CD4-positive, alpha-beta T cell treated with Interleukin-17A for 4 hours (primary cell): ENCODE measurements around the gene CYLC1.

Experiments
- DNase-seq: peaks from one replicate; pipeline ENCODE4 v3.0.0-alpha.2; 2020; ENCODE audit warnings: mixed read lengths

The CYLC1 gene, protein sequence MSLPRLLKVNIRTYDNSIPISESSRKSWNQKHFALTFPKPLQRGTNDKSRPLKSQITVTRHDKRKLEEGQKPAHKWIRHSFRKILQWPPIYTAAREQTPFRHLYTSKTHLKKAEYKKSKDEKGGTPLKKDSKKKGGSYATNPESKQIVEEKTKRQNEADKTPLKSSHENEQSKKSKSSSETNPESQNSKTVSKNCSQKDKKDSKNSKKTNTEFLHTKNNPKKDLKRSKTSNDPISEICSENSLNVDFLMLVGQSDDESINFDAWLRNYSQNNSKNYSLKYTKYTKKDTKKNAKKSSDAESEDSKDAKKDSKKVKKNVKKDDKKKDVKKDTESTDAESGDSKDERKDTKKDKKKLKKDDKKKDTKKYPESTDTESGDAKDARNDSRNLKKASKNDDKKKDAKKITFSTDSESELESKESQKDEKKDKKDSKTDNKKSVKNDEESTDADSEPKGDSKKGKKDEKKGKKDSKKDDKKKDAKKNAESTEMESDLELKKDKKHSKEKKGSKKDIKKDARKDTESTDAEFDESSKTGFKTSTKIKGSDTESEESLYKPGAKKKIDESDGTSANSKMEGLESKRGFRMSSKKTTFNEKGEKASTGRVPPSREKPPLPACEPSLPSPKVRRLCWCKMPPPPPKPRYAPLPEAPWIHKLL

DNA sequence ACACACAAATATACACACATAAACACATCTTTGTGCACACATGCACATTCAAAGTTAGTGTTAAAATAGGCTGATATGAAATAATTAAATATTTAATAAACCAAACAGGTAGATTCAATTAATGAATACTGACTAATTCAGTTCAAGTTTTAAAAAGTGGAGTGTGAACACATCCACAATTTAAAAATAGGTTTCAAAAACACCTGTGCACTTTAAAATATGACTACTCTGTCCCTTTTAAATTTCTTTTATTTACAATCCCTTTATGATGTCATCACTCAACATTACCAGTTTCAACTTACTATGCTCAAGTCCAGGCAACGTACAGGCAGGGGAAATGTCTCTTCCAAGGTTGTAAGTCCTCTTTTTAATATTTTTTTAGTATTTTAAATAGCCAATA lies at the start of gene CYLC1:
Gene CYLC1, plus strand, starts transcription at position 301 of the 400 bp plus-strand sequence. Its CDS starts 37 bp downstream, at position 338.
- DNase-seq = no peak

DNA sequence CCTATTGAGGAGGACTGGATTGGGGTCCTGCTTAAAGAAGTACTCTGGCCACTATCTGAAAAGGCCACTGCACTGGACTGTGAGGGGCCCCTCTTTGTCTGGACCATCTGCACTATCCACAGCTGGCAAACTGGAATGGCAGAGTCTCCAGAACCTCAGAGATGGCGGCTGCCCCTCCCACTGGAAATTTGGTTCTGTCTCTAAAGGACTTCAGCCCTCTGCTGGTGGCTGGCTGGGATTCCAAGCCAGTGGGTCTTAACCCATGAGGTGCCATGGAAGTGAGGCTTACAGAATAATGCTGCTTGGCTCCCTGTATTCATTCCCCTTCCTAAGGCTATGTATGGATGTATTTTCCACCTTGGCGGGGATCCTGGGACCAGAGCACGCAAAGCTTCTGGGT lies 41.6 kb upstream of the CYLC1 start:
- no peak for DNase-seq

DNA sequence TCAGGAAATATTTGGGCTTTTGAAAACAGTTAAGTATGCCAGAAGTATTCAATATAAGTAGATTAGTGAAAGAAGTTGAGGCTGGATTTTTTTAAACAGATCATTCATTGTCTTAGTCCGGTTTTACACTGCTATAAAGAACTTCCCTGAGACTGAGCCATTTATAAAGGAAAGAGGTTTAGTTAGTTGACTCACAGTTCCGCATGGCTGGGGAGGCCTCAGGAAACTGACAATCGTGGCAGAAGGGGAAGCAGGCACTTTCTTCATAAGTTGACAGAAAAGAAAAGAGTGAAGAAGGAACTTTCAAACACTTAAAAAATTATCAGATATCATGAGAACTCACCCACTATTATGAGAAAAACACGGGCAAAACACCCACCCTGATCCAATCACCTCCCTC lies 31.1 kb upstream of the CYLC1 start:
- no peak for DNase-seq

DNA sequence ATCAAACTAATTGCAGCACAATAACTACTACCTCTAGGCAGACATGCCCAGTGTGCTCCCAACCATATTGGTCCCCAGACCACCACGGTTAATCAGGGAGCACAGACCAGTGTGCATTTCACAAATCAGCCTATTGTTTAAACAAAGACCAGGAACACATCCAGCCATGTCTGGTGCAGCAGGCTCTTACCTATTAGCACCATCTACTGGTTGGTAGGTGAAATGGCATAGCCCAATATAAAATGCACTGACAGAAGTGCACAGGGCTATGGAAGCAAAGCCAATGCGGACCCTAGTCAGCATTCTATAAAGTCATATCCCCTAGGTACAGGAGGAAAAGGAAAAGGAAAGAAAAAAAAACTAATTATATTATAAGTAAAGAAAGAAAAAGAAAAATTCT lies 15.5 kb upstream of the CYLC1 start:
- DNase-seq = no peak

DNA sequence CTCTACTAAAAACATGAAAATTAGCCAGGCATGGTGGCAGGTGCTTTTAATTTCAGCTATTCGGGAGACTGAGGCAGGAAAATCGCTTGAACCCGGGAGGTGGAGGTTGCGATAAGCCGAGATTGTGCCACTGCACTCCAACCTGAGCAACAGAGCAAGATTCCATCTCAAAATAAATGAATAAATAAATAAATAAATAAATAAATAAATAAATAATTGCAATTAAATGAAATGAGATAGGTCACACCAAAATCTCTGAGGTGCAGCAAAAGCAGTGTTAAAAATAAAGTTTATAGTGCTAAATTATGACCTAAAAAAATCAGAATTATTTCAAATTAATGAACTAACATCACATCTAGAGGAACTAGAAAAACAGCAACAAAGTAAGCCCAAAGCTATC lies 13.6 kb upstream of the CYLC1 start:
- DNase-seq = no peak

DNA sequence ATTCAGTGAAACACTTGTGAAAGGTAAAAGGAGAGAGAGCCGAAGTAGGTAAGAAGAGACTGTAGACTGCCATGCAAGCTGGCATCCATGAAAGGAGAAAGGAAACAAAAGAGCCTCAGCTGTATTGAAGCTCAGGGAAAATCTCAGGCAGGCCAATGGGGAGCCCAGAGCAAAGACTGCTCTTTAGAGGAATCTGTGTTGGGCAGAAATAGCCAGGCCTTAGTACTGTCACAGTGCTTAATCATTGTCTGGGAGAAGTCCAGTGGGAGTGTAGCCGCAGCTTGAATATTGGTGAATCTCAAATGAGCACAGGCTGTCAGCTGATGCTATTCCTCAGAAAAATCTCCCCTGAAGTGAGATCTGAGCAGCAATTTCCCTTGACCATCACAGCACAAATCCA lies 27.6 kb downstream of the CYLC1 start:
- DNase-seq = no peak

DNA sequence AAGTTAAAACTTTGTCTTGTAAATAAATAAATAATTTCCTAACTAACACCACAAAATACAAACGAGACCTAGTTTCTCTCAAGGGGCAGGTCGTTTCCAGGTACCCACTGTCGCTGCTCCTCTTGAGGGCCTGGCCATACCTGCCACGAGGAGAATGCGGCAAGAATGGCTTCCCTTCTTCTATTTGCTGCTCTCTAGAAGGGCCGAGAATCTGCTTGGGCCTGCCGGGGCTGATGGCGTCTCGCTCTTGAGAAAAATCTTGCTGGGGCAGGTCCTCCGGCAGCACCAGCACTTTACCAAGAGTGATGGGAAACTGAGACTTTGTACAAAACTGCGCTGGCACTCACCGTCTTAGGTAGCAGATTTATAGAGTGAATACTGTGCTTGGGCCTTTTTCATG lies 31.5 kb downstream of the CYLC1 start:
- DNase-seq = no peak

DNA sequence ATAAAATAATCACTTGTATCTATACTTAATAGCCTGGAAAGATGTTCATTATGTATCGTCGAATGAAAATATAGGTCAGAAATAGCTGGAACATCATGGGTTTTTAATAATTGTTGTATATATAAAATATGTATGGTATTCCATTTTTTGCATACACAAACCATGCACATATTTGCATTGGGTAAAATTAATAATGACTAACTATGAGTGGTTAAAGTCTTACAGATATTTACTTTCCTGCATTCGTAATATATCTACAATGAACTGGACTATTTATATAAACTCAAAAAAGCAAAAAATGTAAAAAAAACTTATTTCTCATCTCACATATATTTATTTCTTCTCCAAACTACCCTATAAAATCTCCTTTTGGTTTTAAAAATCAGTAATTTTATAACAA lies 46.0 kb downstream of the CYLC1 start:
- DNase-seq = no peak

DNA sequence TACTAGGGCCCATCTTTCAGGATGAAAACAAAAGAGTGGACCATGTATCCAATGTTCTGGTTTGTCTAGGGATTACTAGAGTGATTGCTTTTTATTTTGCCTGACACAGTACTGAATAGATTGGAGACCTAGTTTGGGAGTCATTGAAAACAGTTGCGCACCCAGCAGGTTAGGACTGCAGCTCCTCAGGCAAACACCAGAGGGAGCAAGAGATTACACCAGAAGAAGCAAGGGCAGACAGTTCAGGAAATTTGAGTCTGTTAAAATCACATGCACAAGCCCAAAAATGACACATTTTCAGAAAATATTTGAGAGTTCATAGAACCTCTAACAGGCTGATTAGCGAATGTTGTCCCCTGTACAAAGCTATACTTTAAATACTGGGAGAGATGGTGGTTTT lies 55.6 kb downstream of the CYLC1 start:
- no peak for DNase-seq

DNA sequence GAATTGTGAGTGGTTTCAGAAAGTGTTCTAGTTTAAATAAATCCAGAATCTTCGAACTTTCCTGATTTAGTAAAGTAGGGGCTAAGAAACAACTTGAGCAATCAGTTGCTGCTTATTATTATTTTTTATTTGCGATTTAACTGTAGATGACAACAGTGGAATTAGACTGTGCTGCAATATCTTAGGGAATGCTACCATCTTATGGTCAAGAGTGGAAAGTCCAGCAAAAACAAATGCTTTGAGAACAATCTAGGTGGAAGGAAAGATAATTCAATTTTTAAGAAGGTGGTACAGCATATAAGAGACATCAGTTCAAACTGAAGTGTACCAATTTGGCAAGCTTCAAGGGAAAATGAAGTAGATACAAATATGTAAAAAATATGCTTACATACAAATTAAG lies 73.3 kb downstream of the CYLC1 start:
- DNase-seq = no peak
